HG02943 (cell line): Measurements from ENCODE around the gene MAGEB3.
"Not testable (repeated sequence)": the region's sequence is repeated elsewhere in the genome, so short reads cannot be mapped to it uniquely, and the experiment has no call there.

Experiments used
- ATAC-seq: cut with Tn5 transposase; IDR thresholded peaks from one replicate; pipeline ENCODE4 v1.9.1; 2021; ENCODE audit warnings: mild to moderate bottlenecking, low read depth, moderate library complexity; ENCODE audit not compliant: unreplicated experiment

MAGEB3 gene

GRCh38 chrX:30230395-30230794, at the start of gene MAGEB3:
TSS of gene MAGEB3 (plus strand) at chrX:30230657. CDS start at chrX:30235925, 5,268 bp downstream.
- no peak for ATAC-seq

- ATAC-seq: no peak
These were observed 49.1 kb upstream of the MAGEB3 start for GRCh38 chrX:30181353-30181752.

GRCh38 chrX:30183554-30183953, 46.9 kb upstream of the MAGEB3 start:
- no peak for ATAC-seq

GRCh38 chrX:30190426-30190825, 40.0 kb upstream of the MAGEB3 start:
- ATAC-seq: no peak

GRCh38 chrX:30193910-30194309, 36.5 kb upstream of the MAGEB3 start:
- ATAC-seq: not testable (repeated sequence)

- ATAC-seq: no peak
These were observed 34.1 kb upstream of the MAGEB3 start for GRCh38 chrX:30196322-30196721.

GRCh38 chrX:30212172-30212571, 18.3 kb upstream of the MAGEB3 start:
- no peak for ATAC-seq

- ATAC-seq: no peak
These were observed 15.1 kb upstream of the MAGEB3 start, which contains the start of gene MAGEB2 for GRCh38 chrX:30215357-30215843. TSS of gene MAGEB2 (plus strand) at chrX:30215563. CDS start at chrX:30218581, 3,018 bp downstream.

GRCh38 chrX:30217465-30217864, 13.0 kb upstream of the MAGEB3 start:
- ATAC-seq: no peak

- ATAC-seq: no peak
These were observed 11.1 kb upstream of the MAGEB3 start for GRCh38 chrX:30219372-30219771.

GRCh38 chrX:30220661-30221060, 9.8 kb upstream of the MAGEB3 start:
- no peak for ATAC-seq

GRCh38 chrX:30224536-30224935, 5.9 kb upstream of the MAGEB3 start:
- no peak for ATAC-seq

- ATAC-seq: no peak
These were observed 1.9 kb upstream of the MAGEB3 start for GRCh38 chrX:30228526-30228925.

- ATAC-seq: no peak
These were observed 11.4 kb downstream of the MAGEB3 start, which contains the start of gene MAGEB4 for GRCh38 chrX:30241724-30242415. TSS of gene MAGEB4 (plus strand) at chrX:30242000. CDS start at chrX:30242136, 136 bp downstream.

GRCh38 chrX:30246769-30247489, 16.5 kb downstream of the MAGEB3 start, which contains the start of gene MAGEB1:
TSS of gene MAGEB1 (plus strand) at chrX:30247146. CDS start at chrX:30250494, 3,348 bp downstream.
- no peak for ATAC-seq

- no peak for ATAC-seq
These were observed 18.4 kb downstream of the MAGEB3 start for GRCh38 chrX:30248854-30249253.

GRCh38 chrX:30253257-30253656, 22.8 kb downstream of the MAGEB3 start:
- ATAC-seq: no peak

- ATAC-seq: no peak
These were observed 29.5 kb downstream of the MAGEB3 start for GRCh38 chrX:30259927-30260326.

GRCh38 chrX:30261012-30261411, 30.6 kb downstream of the MAGEB3 start:
- no peak for ATAC-seq

- ATAC-seq: no peak
These were observed 32.3 kb downstream of the MAGEB3 start for GRCh38 chrX:30262763-30263162.

GRCh38 chrX:30270639-30271038, 40.2 kb downstream of the MAGEB3 start:
- ATAC-seq: no peak
